ENCODE results near the gene GBF1.
A peak's percentile ranks its signal among the peaks of the same experiment; 100 is the strongest.

GBF1 gene

GRCh38 chr10:102344067-102344466 lies 98.7 kb downstream of the GBF1 start:
- Histone ChIP-seq H3K4me1 (ENCODE audit: control extremely low read depth in 1 of 4, control insufficient read depth in 4 of 4, insufficient read depth in 4 of 4, low read length in 3 of 4) (no peaks in the 10 kb centered on the region), H3K4me3 (ENCODE audit: control insufficient read depth in 1 of 7, extremely low read depth in 1 of 7, insufficient read depth in 4 of 7, low read depth in 2 of 7, low read length in 6 of 7) (no peak overlapping the region), H3K36me3 (ENCODE audit: control insufficient read depth in 4 of 4, insufficient read depth in 4 of 4, low read length in 3 of 4) (peaks cover 8 to 14% (median 10%) of the 10 kb centered on the region in 4 experiments), H3K27ac (ENCODE audit: insufficient read depth in 1 of 2, low read depth in 1 of 2, low read length in 2 of 2, poor library complexity in 1 of 2, severe bottlenecking in 2 of 2) (no peak overlapping the region), H3K27me3 (replicated peaks in 2 of 5; ENCODE audit: control insufficient read depth in 4 of 5, insufficient read depth in 5 of 5, low read length in 4 of 5) (no peaks in the 10 kb centered on the region), H3K9me3 (ENCODE audit: control extremely low read depth in 1 of 5, control insufficient read depth in 4 of 5, insufficient read depth in 2 of 5, low read depth in 1 of 5, low read length in 4 of 5) (no peaks in the 10 kb centered on the region)
- DNase-seq = no peak
- WGBS (ENCODE audit: insufficient coverage) = 96% methylated on average over 3 of the region's 3 CpGs
- ChIA-PET POLR2A (interaction anchor here (0.6 kb wide), 1 partner anchor 40 kb away, joined by 5 read pairs; no protein-coding TSS in a partner anchor), CTCF (interaction anchor here (1.7 to 19.8 kb wide), 4 partner anchors 7 to 175 kb away, joined by 4 to 611 read pairs (median 17); partner anchors contain the start of genes ELOVL3 and PITX3)

- Histone ChIP-seq H3K36me3 (ENCODE audit: control insufficient read depth in 4 of 4, insufficient read depth in 4 of 4, low read length in 3 of 4) (peaks cover 15 to 32% (median 19%) of the 10 kb centered on the region in 4 experiments), H3K27me3 (replicated peaks in 2 of 5; ENCODE audit: control insufficient read depth in 4 of 5, insufficient read depth in 5 of 5, low read length in 4 of 5) (no peaks in the 10 kb centered on the region), H3K4me3 (ENCODE audit: control insufficient read depth in 1 of 7, extremely low read depth in 1 of 7, insufficient read depth in 4 of 7, low read depth in 2 of 7, low read length in 6 of 7) (no peak overlapping the region), H3K27ac (ENCODE audit: insufficient read depth in 1 of 2, low read depth in 1 of 2, low read length in 2 of 2, poor library complexity in 1 of 2, severe bottlenecking in 2 of 2) (no peak overlapping the region), H3K4me1 (ENCODE audit: control extremely low read depth in 1 of 4, control insufficient read depth in 4 of 4, insufficient read depth in 4 of 4, low read length in 3 of 4) (no peaks in the 10 kb centered on the region), H3K9me3 (ENCODE audit: control extremely low read depth in 1 of 5, control insufficient read depth in 4 of 5, insufficient read depth in 2 of 5, low read depth in 1 of 5, low read length in 4 of 5) (no peaks in the 10 kb centered on the region)
- 87% methylated on average over 2 of the region's 2 CpGs for WGBS (ENCODE audit: insufficient coverage)
- POLR2A ChIA-PET = no interaction called here
- CTCF ChIA-PET = interaction anchor here (0.7 to 19.8 kb wide), 18 partner anchors 10 to 178 kb away, joined by 3 to 611 read pairs (median 4); partner anchors contain the start of genes ELOVL3 and PITX3
- peak; percentile 32 to 53 (median 52) for DNase-seq
These were observed 102.0 kb downstream of the GBF1 start for GRCh38 chr10:102347236-102347828.

DNA sequence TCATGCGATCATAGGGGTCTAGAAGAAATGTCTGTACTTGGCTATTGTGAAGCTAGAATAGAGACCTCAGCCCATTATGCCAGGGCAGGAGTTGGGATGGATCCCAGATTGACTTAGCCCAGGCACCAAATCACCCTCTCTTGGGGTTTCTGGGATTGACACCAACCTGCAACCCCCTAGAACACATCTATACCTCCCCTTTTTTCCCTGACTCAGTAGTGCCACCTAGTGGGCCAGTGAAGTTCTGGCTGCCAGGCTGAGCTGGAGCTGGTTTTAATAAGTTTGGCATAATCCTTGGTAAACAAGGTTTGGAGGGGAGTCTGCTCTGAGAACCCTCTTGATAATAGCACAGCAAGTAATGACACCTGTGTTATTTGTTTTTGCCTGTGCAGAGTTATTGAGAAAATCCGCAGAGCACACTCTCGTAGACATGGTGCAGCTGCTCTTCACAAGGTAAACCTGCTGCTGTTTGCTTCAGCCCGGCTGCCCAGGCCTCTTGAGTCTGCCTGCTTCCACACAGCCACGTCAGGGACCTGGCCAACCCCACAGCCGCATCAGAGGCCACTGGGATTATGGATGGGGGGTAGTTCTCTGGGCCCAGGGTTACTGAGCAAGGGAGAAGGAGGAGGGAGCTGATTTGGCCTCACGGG lies 106.9 kb downstream of the GBF1 start:
- no peak overlapping the region for H3K27ac ChIP-seq (ENCODE audit: insufficient read depth in 1 of 2, low read depth in 1 of 2, low read length in 2 of 2, poor library complexity in 1 of 2, severe bottlenecking in 2 of 2)
- H3K4me3 ChIP-seq (ENCODE audit: control insufficient read depth in 1 of 7, extremely low read depth in 1 of 7, insufficient read depth in 4 of 7, low read depth in 2 of 7, low read length in 6 of 7) = no peak overlapping the region
- no peaks in the 10 kb centered on the region for H3K27me3 ChIP-seq (replicated peaks in 2 of 5; ENCODE audit: control insufficient read depth in 4 of 5, insufficient read depth in 5 of 5, low read length in 4 of 5)
- DNase-seq = peak; percentile 63 to 82 (median 70)
- POLR2A ChIA-PET = no interaction called here
- no peaks in the 10 kb centered on the region for H3K9me3 ChIP-seq (ENCODE audit: control extremely low read depth in 1 of 5, control insufficient read depth in 4 of 5, insufficient read depth in 2 of 5, low read depth in 1 of 5, low read length in 4 of 5)
- WGBS (ENCODE audit: insufficient coverage) = 84% methylated on average over 5 of the region's 7 CpGs
- H3K4me1 ChIP-seq (ENCODE audit: control extremely low read depth in 1 of 4, control insufficient read depth in 4 of 4, insufficient read depth in 4 of 4, low read length in 3 of 4) = no peaks in the 10 kb centered on the region
- H3K36me3 ChIP-seq (ENCODE audit: control insufficient read depth in 4 of 4, insufficient read depth in 4 of 4, low read length in 3 of 4) = peaks cover 25 to 66% (median 40%) of the 10 kb centered on the region in 4 experiments
- CTCF ChIA-PET = interaction anchor here (0.6 to 19.8 kb wide), 28 partner anchors 10 to 232 kb away, joined by 3 to 611 read pairs (median 4); partner anchors contain the start of genes ELOVL3, FBXL15, NFKB2 and NOLC1

GRCh38 chr10:102354451-102354850 lies 109.1 kb downstream of the GBF1 start:
- no peak overlapping the region for H3K4me3 ChIP-seq (ENCODE audit: control insufficient read depth in 1 of 7, extremely low read depth in 1 of 7, insufficient read depth in 4 of 7, low read depth in 2 of 7, low read length in 6 of 7)
- H3K4me1 ChIP-seq (ENCODE audit: control extremely low read depth in 1 of 4, control insufficient read depth in 4 of 4, insufficient read depth in 4 of 4, low read length in 3 of 4) = no peaks in the 10 kb centered on the region
- H3K27ac ChIP-seq (ENCODE audit: insufficient read depth in 1 of 2, low read depth in 1 of 2, low read length in 2 of 2, poor library complexity in 1 of 2, severe bottlenecking in 2 of 2) = no peak overlapping the region
- H3K27me3 ChIP-seq (replicated peaks in 2 of 5; ENCODE audit: control insufficient read depth in 4 of 5, insufficient read depth in 5 of 5, low read length in 4 of 5) = no peaks in the 10 kb centered on the region
- H3K9me3 ChIP-seq (ENCODE audit: control extremely low read depth in 1 of 5, control insufficient read depth in 4 of 5, insufficient read depth in 2 of 5, low read depth in 1 of 5, low read length in 4 of 5) = no peaks in the 10 kb centered on the region
- ChIA-PET CTCF (interaction anchor here (0.8 to 19.8 kb wide), 9 partner anchors 11 to 224 kb away, joined by 3 to 611 read pairs (median 4); partner anchors contain the start of genes ELOVL3 and PITX3), POLR2A (no interaction called here)
- no peak for DNase-seq
- peaks cover 35 to 83% (median 55%) of the 10 kb centered on the region in 4 experiments for H3K36me3 ChIP-seq (ENCODE audit: control insufficient read depth in 4 of 4, insufficient read depth in 4 of 4, low read length in 3 of 4)
- WGBS (ENCODE audit: insufficient coverage) = 100% methylated on average over 3 of the region's 3 CpGs

- no peak overlapping the region for H3K27ac ChIP-seq (ENCODE audit: insufficient read depth in 1 of 2, low read depth in 1 of 2, low read length in 2 of 2, poor library complexity in 1 of 2, severe bottlenecking in 2 of 2)
- DNase-seq = no peak
- CTCF ChIA-PET = interaction anchor here (1.0 to 19.8 kb wide), 6 partner anchors 10 to 129 kb away, joined by 3 to 611 read pairs (median 10); partner anchors contain the start of genes ELOVL3 and PITX3
- 98% methylated on average over 4 of the region's 4 CpGs for WGBS (ENCODE audit: insufficient coverage)
- H3K27me3 ChIP-seq (replicated peaks in 2 of 5; ENCODE audit: control insufficient read depth in 4 of 5, insufficient read depth in 5 of 5, low read length in 4 of 5) = no peaks in the 10 kb centered on the region
- peaks cover 36 to 89% (median 63%) of the 10 kb centered on the region in 4 experiments for H3K36me3 ChIP-seq (ENCODE audit: control insufficient read depth in 4 of 4, insufficient read depth in 4 of 4, low read length in 3 of 4)
- POLR2A ChIA-PET = no interaction called here
- no peaks in the 10 kb centered on the region for H3K4me1 ChIP-seq (ENCODE audit: control extremely low read depth in 1 of 4, control insufficient read depth in 4 of 4, insufficient read depth in 4 of 4, low read length in 3 of 4)
- no peaks in the 10 kb centered on the region for H3K9me3 ChIP-seq (ENCODE audit: control extremely low read depth in 1 of 5, control insufficient read depth in 4 of 5, insufficient read depth in 2 of 5, low read depth in 1 of 5, low read length in 4 of 5)
- H3K4me3 ChIP-seq (ENCODE audit: control insufficient read depth in 1 of 7, extremely low read depth in 1 of 7, insufficient read depth in 4 of 7, low read depth in 2 of 7, low read length in 6 of 7) = no peak overlapping the region
These were observed 113.5 kb downstream of the GBF1 start for GRCh38 chr10:102358712-102359382.

- peaks cover 0 to 10% (median 0%) of the 10 kb centered on the region in 5 experiments for H3K9me3 ChIP-seq (ENCODE audit: control extremely low read depth in 1 of 5, control insufficient read depth in 4 of 5, insufficient read depth in 2 of 5, low read depth in 1 of 5, low read length in 4 of 5)
- DNase-seq = no peak
- H3K36me3 ChIP-seq (ENCODE audit: control insufficient read depth in 4 of 4, insufficient read depth in 4 of 4, low read length in 3 of 4) = peaks cover 30 to 88% (median 76%) of the 10 kb centered on the region in 4 experiments
- no peaks in the 10 kb centered on the region for H3K4me1 ChIP-seq (ENCODE audit: control extremely low read depth in 1 of 4, control insufficient read depth in 4 of 4, insufficient read depth in 4 of 4, low read length in 3 of 4)
- 100% methylated on average over 1 of the region's 1 CpG for WGBS (ENCODE audit: insufficient coverage)
- ChIA-PET POLR2A (no interaction called here), CTCF (interaction anchor here (1.5 to 2.2 kb wide), 2 partner anchors 9 to 12 kb away, joined by 6 to 14 read pairs; no protein-coding TSS in a partner anchor)
- H3K27me3 ChIP-seq (replicated peaks in 2 of 5; ENCODE audit: control insufficient read depth in 4 of 5, insufficient read depth in 5 of 5, low read length in 4 of 5) = no peaks in the 10 kb centered on the region
- no peak overlapping the region for H3K27ac ChIP-seq (ENCODE audit: insufficient read depth in 1 of 2, low read depth in 1 of 2, low read length in 2 of 2, poor library complexity in 1 of 2, severe bottlenecking in 2 of 2)
- no peak overlapping the region for H3K4me3 ChIP-seq (ENCODE audit: control insufficient read depth in 1 of 7, extremely low read depth in 1 of 7, insufficient read depth in 4 of 7, low read depth in 2 of 7, low read length in 6 of 7)
These were observed 122.1 kb downstream of the GBF1 start for GRCh38 chr10:102367441-102367840.
